Endothelial cell of umbilical vein (primary cell): ENCODE results near the gene SP3. TPM values are rescaled to one million over a fixed set of nuclear protein-coding genes. Genes with fewer than 3 reads are reported as not detected.

Experiments used
- BruUV-seq: library from RNA; stranded (reverse); fragments of 400-500 nt; replicated peaks from 2 replicates; lab custom pipeline; 2021; lab: Mats Ljungman, UMichigan
- CTCF ChIA-PET: fragments of 300-600, 350-600 bp; sonication (Branson Sonifier 250); formaldehyde crosslinking; loops from one replicate; lab custom pipeline; 2021; ENCODE audit warnings: antibody characterized with exemption, inconsistent platforms; lab: Charles Lee
- POLR2A ChIA-PET: fragments of 300-600, 350-600 bp; sonication (Branson Sonifier 250); formaldehyde crosslinking; loops from one replicate; lab custom pipeline; 2021; ENCODE audit warnings: antibody characterized with exemption, inconsistent platforms; lab: Charles Lee
- DNase-seq: peaks from one replicate; pipeline ENCODE4 v3.0.0-alpha.2; 2011; ENCODE audit warnings: low read depth, low spot score
- FAIRE-seq: peaks from 2 replicates; lab custom pipeline; 2011; peaks lifted over from hg19 to GRCh38; lab: Jason Lieb, UNC
- H2AFZ ChIP-seq: 2 replicates; pipeline ENCODE4 v1.6.0; 2012; ENCODE audit warnings: low read depth, low read length, control low read depth, inconsistent platforms
- H3K27ac ChIP-seq: 2 replicates; pipeline ENCODE4 v1.5.1; 2011; ENCODE audit warnings: low read depth, mild to moderate bottlenecking, control low read depth, low read length, moderate library complexity; ENCODE audit not compliant: insufficient read depth
- H3K27me3 ChIP-seq, 2 experiments: 2 replicates each; pipeline versions ENCODE4 v1.6.0 to v1.6.1; 2011; ENCODE audit warnings: low read length in 2 of 2, mixed read lengths in 1 of 2; ENCODE audit not compliant: control insufficient read depth in 2 of 2, insufficient read depth in 2 of 2
- H3K36me3 ChIP-seq, 2 experiments: 2 replicates in 1 of 2; 3 replicates in 1 of 2; pipeline ENCODE4 v1.5.1; 2011; ENCODE audit warnings: low read length in 2 of 2, mild to moderate bottlenecking in 1 of 2, moderate library complexity in 1 of 2; ENCODE audit not compliant: control insufficient read depth in 2 of 2, insufficient read depth in 2 of 2; ENCODE audit errors: extremely low read depth in 1 of 2
- H3K4me1 ChIP-seq: 3 replicates; pipeline ENCODE4 v1.5.1; 2011; ENCODE audit warnings: mild to moderate bottlenecking, low read length; ENCODE audit not compliant: control insufficient read depth, insufficient read depth; ENCODE audit errors: extremely low read depth
- H3K4me2 ChIP-seq: 2 replicates; pipeline ENCODE4 v1.6.1; 2011; ENCODE audit warnings: low read length, control low read depth, mixed read lengths; ENCODE audit not compliant: insufficient read depth
- H3K4me3 ChIP-seq, 3 experiments: fragments of 200-600 bp in 1 of 3; sonication (generic), shearing (Covaris generic) in 1 of 3; replicated peaks in 1 of 3; 2 replicates each; pipeline ENCODE4 v1.5.1; 2011 to 2016; ENCODE audit warnings: control low read depth in 3 of 3, low read length in 3 of 3, mild to moderate bottlenecking in 2 of 3, inconsistent platforms in 1 of 3, low read depth in 1 of 3, moderate library complexity in 1 of 3; ENCODE audit not compliant: insufficient read depth in 1 of 3
- H3K79me2 ChIP-seq: 2 replicates; pipeline ENCODE4 v1.6.0; 2012; ENCODE audit warnings: low read length, inconsistent platforms; ENCODE audit not compliant: control insufficient read depth, insufficient read depth
- H3K9ac ChIP-seq: replicated peaks from 2 replicates; pipeline ENCODE3; 2011; ENCODE audit warnings: low read length, control low read depth; ENCODE audit not compliant: insufficient read depth; ENCODE audit errors: extremely low read depth
- H3K9me1 ChIP-seq: replicated peaks from 3 replicates; pipeline ENCODE4 v1.6.0; 2011; ENCODE audit warnings: mild to moderate bottlenecking, low read length; ENCODE audit not compliant: control insufficient read depth, insufficient read depth; ENCODE audit errors: extremely low read depth
- H3K9me3 ChIP-seq: replicated peaks from 2 replicates; pipeline ENCODE4 v1.5.1; 2012; ENCODE audit warnings: low read length, inconsistent platforms; ENCODE audit not compliant: control insufficient read depth, insufficient read depth
- H4K20me1 ChIP-seq: replicated peaks from 2 replicates; pipeline ENCODE3; 2011; ENCODE audit warnings: mild to moderate bottlenecking, low read length; ENCODE audit not compliant: control insufficient read depth, insufficient read depth; ENCODE audit errors: extremely low read depth
- EZH2 ChIP-seq: IDR thresholded peaks from 2 replicates; pipeline ENCODE4 v1.6.1; 2012; ENCODE audit warnings: borderline replicate concordance, low read depth, mild to moderate bottlenecking, moderate library complexity, low read length, inconsistent platforms; ENCODE audit not compliant: severe bottlenecking
- FOS ChIP-seq: IDR thresholded peaks from 2 replicates; pipeline ENCODE4 v1.6.1; 2011; ENCODE audit warnings: mild to moderate bottlenecking, low read length, moderate library complexity, borderline replicate concordance; ENCODE audit not compliant: insufficient read depth
- GATA2 ChIP-seq: IDR thresholded peaks from 2 replicates; pipeline ENCODE4 v1.7.0; 2011; ENCODE audit warnings: low read depth, mild to moderate bottlenecking, moderate library complexity, mixed read lengths, low read length; ENCODE audit not compliant: insufficient read length, insufficient read depth
- JUN ChIP-seq: IDR thresholded peaks from 2 replicates; pipeline ENCODE4 v1.6.1; 2011; ENCODE audit warnings: borderline replicate concordance, low read depth; ENCODE audit not compliant: insufficient read length, insufficient read depth
- MAX ChIP-seq: IDR thresholded peaks from 2 replicates; pipeline ENCODE4 v1.6.1; 2011; ENCODE audit not compliant: insufficient read depth, insufficient read length
- MYC ChIP-seq: IDR thresholded peaks from one replicate; pipeline ENCODE4 v1.6.1; 2011; ENCODE audit warnings: mild to moderate bottlenecking, low read depth, low read length
- POLR2A ChIP-seq: IDR thresholded peaks from 2 replicates; pipeline ENCODE4 v1.6.1; 2012; ENCODE audit warnings: low read depth, mild to moderate bottlenecking, control low read depth, low read length
- POLR2AphosphoS5 ChIP-seq: IDR thresholded peaks from 2 replicates; pipeline ENCODE4 v1.6.1; 2012; ENCODE audit warnings: low read depth, mild to moderate bottlenecking, control low read depth, low read length, moderate library complexity; ENCODE audit not compliant: insufficient read depth
- dilution Hi-C: fragments of 300-500 bp; cut with MboI; formaldehyde crosslinking; loops from one replicate; pipeline ENCODE4 v1.15.0; 2019; ENCODE audit warnings: low sequenced_read_pairs; ENCODE audit not compliant: extremely low pct_ligation_motif_present
- intact Hi-C: fragments of 100-400 bp; cut with micrococcal nuclease; formaldehyde crosslinking; loops from one replicate; pipeline ENCODE4 v1.10.0; 2022
- polyA plus RNA-seq, 4 experiments: library from polyadenylated mRNA; depleted of rRNA in 3 of 4; stranded (reverse) in 3 of 4; unstranded in 1 of 4; fragments of >200 nt; gene quantifications; 2 replicates each; pipeline versions ENCODE4 v1.2.1 to v1.2.3, GENCODE V29; 2011 to 2012; ENCODE audit warnings: missing spikeins in 1 of 4
- total RNA-seq: library from RNA; stranded (reverse); gene quantifications from 2 replicates; pipeline ENCODE4 v1.2.3, GENCODE V29; 2021
- TF ChIP-seq, protein P1 (sequence below), 2 donors: IDR thresholded peaks; 1 replicate in 1 of 2; 2 replicates in 1 of 2; pipeline ENCODE4 v1.5.1; 2011; ENCODE audit warnings: low read length in 2 of 2, mild to moderate bottlenecking in 2 of 2, moderate library complexity in 2 of 2, control low read depth in 1 of 2, inconsistent platforms in 1 of 2, low read depth in 1 of 2; ENCODE audit not compliant: insufficient read depth in 1 of 2; ENCODE audit errors: extremely low read depth in 1 of 2

Gene SP3
- total and polyA plus RNA-seq, 2 donors (not counting 3 experiments of a cell fraction or from before 2014, with no cell fraction given) = 23.9 to 59.0 TPM

- Histone ChIP-seq H3K27me3 (peaks cover 0 to 4% of the 10 kb centered on the region in 2 experiments), H3K36me3 (no peaks in the 10 kb centered on the region), H3K79me2 (no peaks in the 10 kb centered on the region), H3K4me1 (no peaks in the 10 kb centered on the region), H4K20me1 (no peaks in the 10 kb centered on the region), H3K4me3 (no peak overlapping the region), H3K9ac (no peak overlapping the region), H3K27ac (no peak overlapping the region), H3K9me3 (no peaks in the 10 kb centered on the region), H3K4me2 (no peak overlapping the region), H3K9me1 (no peaks in the 10 kb centered on the region), H2AFZ (no peak overlapping the region)
- ChIA-PET POLR2A (no interaction called here), CTCF (interaction anchor here (1.0 kb wide), 1 partner anchor 11 kb away, joined by 3 read pairs; no protein-coding TSS in a partner anchor)
- intact Hi-C loops (no loop called here), dilution Hi-C loops (no loop called here)
- DNase-seq (no peak), FAIRE-seq (no peak)
- no TSS peak for BruUV-seq
- TF ChIP-seq JUN (no peak), EZH2 (no peak), MAX (no peak), FOS (no peak), POLR2AphosphoS5 (no peak), GATA2 (no peak), POLR2A (no peak)
Observed at GRCh38 chr2:173860082-173860481, 105.1 kb downstream of the SP3 start.

GRCh38 chr2:173858291-173858731 lies 106.9 kb downstream of the SP3 start:
- Histone ChIP-seq H3K36me3 (no peaks in the 10 kb centered on the region), H3K9me1 (no peaks in the 10 kb centered on the region), H3K27ac (no peak overlapping the region), H3K4me2 (no peak overlapping the region), H3K4me1 (no peaks in the 10 kb centered on the region), H3K9ac (no peak overlapping the region), H3K79me2 (no peaks in the 10 kb centered on the region), H2AFZ (no peak overlapping the region), H3K9me3 (no peaks in the 10 kb centered on the region), H3K4me3 (no peak overlapping the region), H4K20me1 (no peaks in the 10 kb centered on the region), H3K27me3 (peaks cover 0 to 4% of the 10 kb centered on the region in 2 experiments)
- BruUV-seq = no TSS peak
- FAIRE-seq (no peak), DNase-seq (no peak)
- CTCF ChIA-PET = interaction anchor here (1.1 kb wide), 1 partner anchor 16 kb away, joined by 3 read pairs; no protein-coding TSS in a partner anchor
- POLR2A ChIA-PET = no interaction called here
- intact Hi-C loops = no loop called here
- TF ChIP-seq, protein P1, sequence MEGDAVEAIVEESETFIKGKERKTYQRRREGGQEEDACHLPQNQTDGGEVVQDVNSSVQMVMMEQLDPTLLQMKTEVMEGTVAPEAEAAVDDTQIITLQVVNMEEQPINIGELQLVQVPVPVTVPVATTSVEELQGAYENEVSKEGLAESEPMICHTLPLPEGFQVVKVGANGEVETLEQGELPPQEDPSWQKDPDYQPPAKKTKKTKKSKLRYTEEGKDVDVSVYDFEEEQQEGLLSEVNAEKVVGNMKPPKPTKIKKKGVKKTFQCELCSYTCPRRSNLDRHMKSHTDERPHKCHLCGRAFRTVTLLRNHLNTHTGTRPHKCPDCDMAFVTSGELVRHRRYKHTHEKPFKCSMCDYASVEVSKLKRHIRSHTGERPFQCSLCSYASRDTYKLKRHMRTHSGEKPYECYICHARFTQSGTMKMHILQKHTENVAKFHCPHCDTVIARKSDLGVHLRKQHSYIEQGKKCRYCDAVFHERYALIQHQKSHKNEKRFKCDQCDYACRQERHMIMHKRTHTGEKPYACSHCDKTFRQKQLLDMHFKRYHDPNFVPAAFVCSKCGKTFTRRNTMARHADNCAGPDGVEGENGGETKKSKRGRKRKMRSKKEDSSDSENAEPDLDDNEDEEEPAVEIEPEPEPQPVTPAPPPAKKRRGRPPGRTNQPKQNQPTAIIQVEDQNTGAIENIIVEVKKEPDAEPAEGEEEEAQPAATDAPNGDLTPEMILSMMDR (IDR thresholded peaks at IDR 0.05; ENCODE audit: extremely low read depth in 1 of 2, insufficient read depth in 1 of 2, low read depth in 1 of 2, low read length in 2 of 2) = no peak
- no peak for TF ChIP-seq GATA2
- no peak for TF ChIP-seq POLR2AphosphoS5
- no peak for TF ChIP-seq MAX
- TF ChIP-seq EZH2 = no peak
- no peak for TF ChIP-seq MYC
- no peak for TF ChIP-seq POLR2A
- TF ChIP-seq FOS = no peak
- no peak for TF ChIP-seq JUN
- dilution Hi-C loops = no loop called here
